Stimulated activated CD4-positive, alpha-beta T cell treated with anti-CD3 and anti-CD28 coated beads, Interleukin-4, amount 100 ng/mL, for 48 hours (primary cell): ENCODE measurements around the gene GSDMA.
A peak's percentile ranks its signal among the peaks of the same experiment; 100 is the strongest.
"Not testable (repeated sequence)": the region's sequence is repeated elsewhere in the genome, so short reads cannot be mapped to it uniquely, and the experiment has no call there.

Source experiments
- DNase-seq, 2 donors: peaks; one replicate each; pipeline ENCODE4 v3.0.0-alpha.2; 2020; ENCODE audit warnings: low read depth in 2 of 2

Gene GSDMA

GRCh38 chr17:39929646-39930407 lies 33.0 kb upstream of the GSDMA start:
- no peak for DNase-seq

- no peak for DNase-seq
These were observed 28.9 kb upstream of the GSDMA start for GRCh38 chr17:39933912-39934311.

- no peak for DNase-seq
These were observed 28.5 kb upstream of the GSDMA start for GRCh38 chr17:39934324-39934723.

- no peak for DNase-seq
These were observed 26.9 kb upstream of the GSDMA start for GRCh38 chr17:39935909-39936308.

- no peak for DNase-seq
These were observed 25.4 kb upstream of the GSDMA start for GRCh38 chr17:39937447-39937846.

- DNase-seq = no peak
These were observed 24.5 kb upstream of the GSDMA start for GRCh38 chr17:39938140-39938869.

- DNase-seq = no peak
These were observed 23.7 kb upstream of the GSDMA start for GRCh38 chr17:39939106-39939505.

- peak in 1 of 2 donors; percentile 34 for DNase-seq
These were observed 23.0 kb upstream of the GSDMA start for GRCh38 chr17:39939588-39940419.

- DNase-seq = no peak
These were observed 19.0 kb upstream of the GSDMA start for GRCh38 chr17:39943702-39944392.

- DNase-seq = no peak
These were observed 18.5 kb upstream of the GSDMA start for GRCh38 chr17:39944393-39944711.

GRCh38 chr17:39946551-39947330 lies 16.1 kb upstream of the GSDMA start:
- no peak for DNase-seq

GRCh38 chr17:39948489-39948828 lies 14.3 kb upstream of the GSDMA start:
- DNase-seq = not testable (repeated sequence)

- DNase-seq = no peak
These were observed 13.8 kb upstream of the GSDMA start for GRCh38 chr17:39949028-39949427.

- no peak for DNase-seq
These were observed 11.9 kb upstream of the GSDMA start for GRCh38 chr17:39950871-39951348.

GRCh38 chr17:39951924-39952679 lies 10.7 kb upstream of the GSDMA start:
- DNase-seq = no peak

GRCh38 chr17:39952680-39953470 lies 9.9 kb upstream of the GSDMA start:
- DNase-seq = peak; percentile 92 to 93

- DNase-seq = no peak
These were observed 9.3 kb upstream of the GSDMA start for GRCh38 chr17:39953471-39953888.

- DNase-seq = no peak
These were observed 7.9 kb upstream of the GSDMA start for GRCh38 chr17:39954876-39955275.

- DNase-seq = no peak
These were observed 7.0 kb upstream of the GSDMA start for GRCh38 chr17:39955726-39956225.
